ENCODE data around the gene TAF4.

TAF4 gene

DNA sequence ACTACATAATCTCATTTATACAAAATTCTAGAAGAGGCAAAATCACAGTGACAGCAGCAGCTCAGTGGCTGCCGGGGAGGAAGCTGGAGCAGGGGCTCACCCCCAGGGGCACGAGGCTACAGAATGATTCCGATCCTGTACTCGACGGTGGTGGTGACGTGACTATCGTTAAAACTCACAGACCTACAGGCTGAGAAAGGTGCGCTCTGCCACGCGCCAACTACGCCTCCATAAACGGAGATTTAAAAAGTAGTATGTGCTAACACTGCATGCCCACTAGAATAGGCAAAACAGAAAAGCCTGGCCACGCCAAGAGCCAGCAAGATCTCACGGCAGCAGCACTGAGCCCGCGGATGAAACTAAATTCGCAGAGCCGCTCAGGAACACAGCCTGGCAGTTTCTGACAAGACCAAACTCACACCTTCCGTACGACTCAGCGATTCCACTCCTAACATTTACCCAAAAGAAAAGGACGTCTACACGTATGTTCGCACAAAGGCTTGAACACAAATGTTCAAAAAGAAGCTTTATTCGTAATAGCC lies 25.2 kb downstream of the TAF4 start:
- Histone ChIP-seq H3K4me3 (ENCODE audit: insufficient read length, low read depth) (no peak overlapping the region), H3K9me3 (ENCODE audit: insufficient read depth, low read length) (no peaks in the 10 kb centered on the region), H3K36me3 (ENCODE audit: insufficient read depth, insufficient read length, low read length) (peaks cover 3% of the 10 kb centered on the region), H3K9ac (ENCODE audit: insufficient read length, low read depth) (no peak overlapping the region), H3K27me3 (ENCODE audit: insufficient read depth, insufficient read length) (no peaks in the 10 kb centered on the region), H3K4me1 (ENCODE audit: insufficient read depth, insufficient read length) (peaks cover 15% of the 10 kb centered on the region)
- TF ChIP-seq SUZ12 (IDR thresholded peaks at IDR 0.05; ENCODE audit: extremely low read depth, insufficient read depth, insufficient read length) (no peak), ZNF274 (IDR thresholded peaks at IDR 0.05; ENCODE audit: low read depth, low read length) (no peak), YY1 (IDR thresholded peaks at IDR 0.05; ENCODE audit: insufficient read depth, insufficient read length) (no peak)
- DNase-seq (ENCODE audit: low read depth, low spot score) = no peak

DNA sequence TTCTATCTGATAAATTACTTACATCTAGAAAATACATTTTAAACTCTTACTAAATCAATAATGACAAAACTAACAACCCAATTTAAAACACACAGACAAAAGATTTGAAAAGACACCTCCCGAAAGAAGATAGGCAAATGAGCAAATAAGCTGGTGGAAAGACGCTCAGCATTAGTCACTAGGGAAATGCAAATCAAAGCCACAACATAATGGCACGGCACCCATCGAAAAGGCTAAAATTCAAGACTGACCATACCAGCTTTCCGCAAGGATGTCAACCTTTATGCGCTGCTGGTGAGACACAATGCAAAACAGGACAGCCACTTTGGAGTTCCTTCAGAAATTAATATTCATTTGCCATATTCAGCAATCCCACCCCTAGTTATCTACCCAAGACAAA lies 25.9 kb downstream of the TAF4 start:
- no peak for DNase-seq (ENCODE audit: low read depth, low spot score)
- TF ChIP-seq ZNF274 (IDR thresholded peaks at IDR 0.05; ENCODE audit: low read depth, low read length) (no peak), YY1 (IDR thresholded peaks at IDR 0.05; ENCODE audit: insufficient read depth, insufficient read length) (no peak), SUZ12 (IDR thresholded peaks at IDR 0.05; ENCODE audit: extremely low read depth, insufficient read depth, insufficient read length) (no peak)
- peaks cover 9% of the 10 kb centered on the region for H3K4me1 ChIP-seq (ENCODE audit: insufficient read depth, insufficient read length)
- no peaks in the 10 kb centered on the region for H3K27me3 ChIP-seq (ENCODE audit: insufficient read depth, insufficient read length)
- no peaks in the 10 kb centered on the region for H3K9me3 ChIP-seq (ENCODE audit: insufficient read depth, low read length)
- H3K36me3 ChIP-seq (ENCODE audit: insufficient read depth, insufficient read length, low read length) = peaks cover 3% of the 10 kb centered on the region
- H3K9ac ChIP-seq (ENCODE audit: insufficient read length, low read depth) = no peak overlapping the region
- H3K4me3 ChIP-seq (ENCODE audit: insufficient read length, low read depth) = no peak overlapping the region

- no peak overlapping the region for H3K9ac ChIP-seq (ENCODE audit: insufficient read length, low read depth)
- peaks cover 18% of the 10 kb centered on the region for H3K4me1 ChIP-seq (ENCODE audit: insufficient read depth, insufficient read length)
- no peaks in the 10 kb centered on the region for H3K9me3 ChIP-seq (ENCODE audit: insufficient read depth, low read length)
- DNase-seq (ENCODE audit: low read depth, low spot score) = no peak
- no peak overlapping the region for H3K4me3 ChIP-seq (ENCODE audit: insufficient read length, low read depth)
- H3K36me3 ChIP-seq (ENCODE audit: insufficient read depth, insufficient read length, low read length) = no peaks in the 10 kb centered on the region
- no peak for TF ChIP-seq ZNF274 (IDR thresholded peaks at IDR 0.05; ENCODE audit: low read depth, low read length)
- no peak for TF ChIP-seq SUZ12 (IDR thresholded peaks at IDR 0.05; ENCODE audit: extremely low read depth, insufficient read depth, insufficient read length)
- TF ChIP-seq YY1 (IDR thresholded peaks at IDR 0.05; ENCODE audit: insufficient read depth, insufficient read length) = no peak
- H3K27me3 ChIP-seq (ENCODE audit: insufficient read depth, insufficient read length) = no peaks in the 10 kb centered on the region
These were observed 32.9 kb downstream of the TAF4 start for GRCh38 chr20:62032609-62033368.

DNA sequence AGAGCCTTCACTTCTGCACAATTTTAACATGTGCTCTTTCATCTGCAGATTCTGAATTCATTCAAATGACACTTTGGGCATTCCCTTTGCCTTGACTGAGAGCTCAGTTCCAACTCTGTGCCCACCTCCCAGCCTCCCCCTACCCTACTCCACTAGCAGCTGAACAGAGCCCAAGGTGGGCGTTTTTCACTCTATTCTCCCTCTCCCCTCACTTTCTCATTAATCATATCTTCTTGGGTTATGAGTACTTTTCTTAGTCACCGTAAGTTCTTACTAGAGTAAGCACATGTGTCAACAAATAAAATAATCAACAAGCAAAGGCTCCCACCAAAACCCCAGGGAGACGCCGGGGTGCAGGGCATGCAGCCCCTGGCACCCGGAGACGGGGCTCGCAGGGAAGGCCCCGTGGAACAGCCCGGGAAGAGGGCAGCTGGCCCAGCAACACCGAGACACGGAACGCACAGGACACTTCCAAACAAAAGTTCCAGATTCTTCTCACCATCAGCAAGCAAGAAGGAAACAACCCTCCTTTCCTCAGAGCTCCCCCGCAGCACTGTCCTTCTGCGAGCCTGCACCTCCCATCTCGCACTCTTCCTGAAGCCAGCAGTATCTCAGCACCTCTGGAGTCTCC lies 34.1 kb downstream of the TAF4 start:
- peaks cover 23% of the 10 kb centered on the region for H3K4me1 ChIP-seq (ENCODE audit: insufficient read depth, insufficient read length)
- no peak overlapping the region for H3K9ac ChIP-seq (ENCODE audit: insufficient read length, low read depth)
- no peak overlapping the region for H3K4me3 ChIP-seq (ENCODE audit: insufficient read length, low read depth)
- no peaks in the 10 kb centered on the region for H3K36me3 ChIP-seq (ENCODE audit: insufficient read depth, insufficient read length, low read length)
- H3K27me3 ChIP-seq (ENCODE audit: insufficient read depth, insufficient read length) = no peaks in the 10 kb centered on the region
- no peaks in the 10 kb centered on the region for H3K9me3 ChIP-seq (ENCODE audit: insufficient read depth, low read length)
- TF ChIP-seq SUZ12 (IDR thresholded peaks at IDR 0.05; ENCODE audit: extremely low read depth, insufficient read depth, insufficient read length) = no peak
- no peak for TF ChIP-seq ZNF274 (IDR thresholded peaks at IDR 0.05; ENCODE audit: low read depth, low read length)
- TF ChIP-seq YY1 (IDR thresholded peaks at IDR 0.05; ENCODE audit: insufficient read depth, insufficient read length) = no peak
- no peak for DNase-seq (ENCODE audit: low read depth, low spot score)

- Histone ChIP-seq H3K36me3 (ENCODE audit: insufficient read depth, insufficient read length, low read length) (no peaks in the 10 kb centered on the region), H3K27me3 (ENCODE audit: insufficient read depth, insufficient read length) (no peaks in the 10 kb centered on the region), H3K9me3 (ENCODE audit: insufficient read depth, low read length) (no peaks in the 10 kb centered on the region), H3K9ac (ENCODE audit: insufficient read length, low read depth) (no peak overlapping the region), H3K4me1 (ENCODE audit: insufficient read depth, insufficient read length) (peaks cover 28% of the 10 kb centered on the region), H3K4me3 (ENCODE audit: insufficient read length, low read depth) (no peak overlapping the region)
- TF ChIP-seq SUZ12 (IDR thresholded peaks at IDR 0.05; ENCODE audit: extremely low read depth, insufficient read depth, insufficient read length) (no peak), YY1 (IDR thresholded peaks at IDR 0.05; ENCODE audit: insufficient read depth, insufficient read length) (no peak), ZNF274 (IDR thresholded peaks at IDR 0.05; ENCODE audit: low read depth, low read length) (no peak)
- DNase-seq (ENCODE audit: low read depth, low spot score) = no peak
These were observed 34.7 kb downstream of the TAF4 start for GRCh38 chr20:62030834-62031434.

DNA sequence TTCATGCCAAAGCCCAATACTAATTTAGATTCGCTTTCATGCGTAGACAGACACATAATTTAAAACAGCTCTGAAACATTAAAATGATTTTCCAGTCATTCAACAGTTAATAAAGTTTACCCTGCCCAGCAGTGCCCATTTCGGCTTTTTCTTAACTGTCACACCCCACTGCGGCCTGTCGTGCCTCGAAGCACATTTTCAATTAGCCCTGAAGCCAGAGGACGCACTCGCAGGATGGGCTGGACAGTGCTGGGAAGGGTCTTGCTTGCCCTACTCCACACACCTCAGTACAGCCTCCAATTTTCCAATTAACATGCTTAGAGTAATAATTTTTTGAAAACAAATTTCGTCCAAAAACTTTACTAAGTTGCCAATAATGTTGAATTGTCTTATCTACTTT lies 35.3 kb downstream of the TAF4 start:
- Histone ChIP-seq H3K4me3 (ENCODE audit: insufficient read length, low read depth) (no peak overlapping the region), H3K27me3 (ENCODE audit: insufficient read depth, insufficient read length) (no peaks in the 10 kb centered on the region), H3K4me1 (ENCODE audit: insufficient read depth, insufficient read length) (peaks cover 30% of the 10 kb centered on the region), H3K9me3 (ENCODE audit: insufficient read depth, low read length) (no peaks in the 10 kb centered on the region), H3K36me3 (ENCODE audit: insufficient read depth, insufficient read length, low read length) (no peaks in the 10 kb centered on the region), H3K9ac (ENCODE audit: insufficient read length, low read depth) (no peak overlapping the region)
- TF ChIP-seq SUZ12 (IDR thresholded peaks at IDR 0.05; ENCODE audit: extremely low read depth, insufficient read depth, insufficient read length) (no peak), YY1 (IDR thresholded peaks at IDR 0.05; ENCODE audit: insufficient read depth, insufficient read length) (no peak), ZNF274 (IDR thresholded peaks at IDR 0.05; ENCODE audit: low read depth, low read length) (no peak)
- DNase-seq (ENCODE audit: low read depth, low spot score) = no peak

GRCh38 chr20:62029949-62030348 lies 35.7 kb downstream of the TAF4 start:
- Histone ChIP-seq H3K36me3 (ENCODE audit: insufficient read depth, insufficient read length, low read length) (no peaks in the 10 kb centered on the region), H3K9ac (ENCODE audit: insufficient read length, low read depth) (no peak overlapping the region), H3K27me3 (ENCODE audit: insufficient read depth, insufficient read length) (no peaks in the 10 kb centered on the region), H3K9me3 (ENCODE audit: insufficient read depth, low read length) (no peaks in the 10 kb centered on the region), H3K4me3 (ENCODE audit: insufficient read length, low read depth) (no peak overlapping the region), H3K4me1 (ENCODE audit: insufficient read depth, insufficient read length) (peaks cover 30% of the 10 kb centered on the region)
- TF ChIP-seq SUZ12 (IDR thresholded peaks at IDR 0.05; ENCODE audit: extremely low read depth, insufficient read depth, insufficient read length) (no peak), YY1 (IDR thresholded peaks at IDR 0.05; ENCODE audit: insufficient read depth, insufficient read length) (no peak), ZNF274 (IDR thresholded peaks at IDR 0.05; ENCODE audit: low read depth, low read length) (no peak)
- DNase-seq (ENCODE audit: low read depth, low spot score) = no peak

All from NT2/D1 (cell line).